Glomerular visceral epithelial cell (primary cell): ENCODE data around the gene ZNF19.
"Not testable (repeated sequence)": the region's sequence is repeated elsewhere in the genome, so short reads cannot be mapped to it uniquely, and the experiment has no call there.

Experiments
- DNase-seq: peaks from one replicate; pipeline ENCODE4 v3.0.0-alpha.2; 2016; ENCODE audit errors: extremely low spot score

Gene ZNF19

DNA sequence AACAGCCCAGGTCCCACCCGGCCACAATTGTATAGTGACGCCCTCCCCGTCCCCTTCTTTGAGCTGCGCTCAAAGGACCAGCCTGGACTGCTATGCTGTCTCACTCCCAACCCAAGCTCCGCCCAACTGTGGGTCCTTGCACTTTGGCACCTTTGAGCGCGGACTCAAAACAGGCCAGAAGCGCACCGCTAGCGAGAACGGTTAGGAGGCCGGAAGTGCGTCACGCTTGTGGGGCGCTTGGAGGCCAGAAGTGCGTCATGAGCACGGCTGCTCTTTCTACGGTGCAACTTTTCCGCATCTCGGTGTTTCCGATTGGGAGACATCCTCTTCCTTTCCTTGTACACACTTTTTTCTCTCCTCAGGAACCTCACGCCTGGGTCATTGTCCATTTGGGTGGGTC lies at the start of gene ZNF19:
Gene ZNF19, minus strand, starts transcription at position 203 of the 400 bp plus-strand sequence. CDS start 7,210 bp downstream, outside the sequence.
- DNase-seq: no peak

DNA sequence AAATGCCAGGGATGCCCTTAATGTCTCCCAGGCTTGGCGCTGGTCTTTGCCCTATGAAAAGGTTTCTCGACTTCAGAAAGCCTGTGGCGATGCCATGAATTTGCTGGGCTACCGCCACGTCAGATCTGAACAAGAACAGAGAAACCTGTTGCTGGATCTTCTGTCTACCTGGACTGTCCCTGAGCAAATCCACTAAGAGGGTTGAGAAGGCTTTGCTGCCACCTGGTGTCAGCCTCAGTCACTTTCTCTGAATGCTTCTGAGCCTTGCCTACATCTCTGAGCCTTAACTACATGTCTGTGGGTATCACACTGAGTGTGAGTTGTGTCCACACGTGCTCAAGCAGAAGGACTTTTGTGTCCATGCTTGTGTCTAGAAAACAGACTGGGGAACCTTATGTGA lies 48.5 kb upstream of the ZNF19 start:
- DNase-seq: peak; percentile 16

DNA sequence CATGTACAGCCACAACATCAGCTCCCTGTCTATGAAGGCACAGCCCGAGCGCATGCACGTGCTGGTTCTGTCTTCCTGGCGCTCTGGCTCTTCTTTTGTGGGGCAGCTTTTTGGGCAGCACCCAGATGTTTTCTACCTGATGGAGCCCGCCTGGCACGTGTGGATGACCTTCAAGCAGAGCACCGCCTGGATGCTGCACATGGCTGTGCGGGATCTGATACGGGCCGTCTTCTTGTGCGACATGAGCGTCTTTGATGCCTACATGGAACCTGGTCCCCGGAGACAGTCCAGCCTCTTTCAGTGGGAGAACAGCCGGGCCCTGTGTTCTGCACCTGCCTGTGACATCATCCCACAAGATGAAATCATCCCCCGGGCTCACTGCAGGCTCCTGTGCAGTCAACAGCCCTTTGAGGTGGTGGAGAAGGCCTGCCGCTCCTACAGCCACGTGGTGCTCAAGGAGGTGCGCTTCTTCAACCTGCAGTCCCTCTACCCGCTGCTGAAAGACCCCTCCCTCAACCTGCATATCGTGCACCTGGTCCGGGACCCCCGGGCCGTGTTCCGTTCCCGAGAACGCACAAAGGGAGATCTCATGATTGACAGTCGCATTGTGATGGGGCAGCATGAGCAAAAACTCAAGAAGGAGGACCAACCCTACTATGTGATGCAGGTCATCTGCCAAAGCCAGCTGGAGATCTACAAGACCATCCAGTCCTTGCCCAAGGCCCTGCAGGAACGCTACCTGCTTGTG lies 47.8 kb upstream of the ZNF19 start:
- DNase-seq: no peak

DNA sequence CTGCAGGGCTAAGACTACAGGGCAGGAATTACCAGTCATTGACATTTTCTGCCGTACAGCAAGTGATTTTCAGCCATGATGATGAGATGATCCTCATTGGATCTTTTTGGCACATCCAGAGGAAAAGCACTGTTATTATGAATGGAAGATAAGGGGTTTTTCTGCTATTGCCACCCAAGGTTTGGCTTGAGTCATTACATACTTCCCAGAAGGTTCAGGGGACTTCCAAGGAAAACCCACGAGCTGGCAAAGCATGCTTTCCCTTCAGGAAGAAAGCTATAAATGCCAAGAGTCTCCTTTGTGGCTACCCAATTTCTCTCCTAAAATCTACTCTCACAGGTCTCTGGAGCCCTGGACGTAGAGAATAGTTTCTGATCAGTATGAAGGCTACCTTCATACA lies 43.2 kb upstream of the ZNF19 start:
- no peak for DNase-seq

DNA sequence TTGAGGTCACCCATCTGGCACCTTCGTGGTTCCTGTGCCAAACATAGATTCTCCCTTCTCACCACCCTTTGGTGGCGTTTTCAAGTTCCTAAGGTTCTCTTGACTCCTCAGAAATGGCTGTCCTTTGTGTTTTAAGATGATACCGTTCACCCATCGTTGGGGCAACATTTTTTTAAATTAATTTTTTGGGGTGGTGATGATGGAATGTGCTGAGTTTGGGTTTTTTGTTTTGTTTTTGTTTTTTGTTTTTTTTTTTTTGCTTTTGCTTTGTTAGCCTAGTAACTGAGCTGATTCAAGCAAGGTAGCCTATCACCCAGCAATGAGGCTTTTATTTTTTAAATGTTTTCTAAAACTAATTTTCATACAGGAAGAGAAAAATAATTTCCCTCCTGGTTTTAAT lies 39.7 kb upstream of the ZNF19 start:
- DNase-seq: no peak

DNA sequence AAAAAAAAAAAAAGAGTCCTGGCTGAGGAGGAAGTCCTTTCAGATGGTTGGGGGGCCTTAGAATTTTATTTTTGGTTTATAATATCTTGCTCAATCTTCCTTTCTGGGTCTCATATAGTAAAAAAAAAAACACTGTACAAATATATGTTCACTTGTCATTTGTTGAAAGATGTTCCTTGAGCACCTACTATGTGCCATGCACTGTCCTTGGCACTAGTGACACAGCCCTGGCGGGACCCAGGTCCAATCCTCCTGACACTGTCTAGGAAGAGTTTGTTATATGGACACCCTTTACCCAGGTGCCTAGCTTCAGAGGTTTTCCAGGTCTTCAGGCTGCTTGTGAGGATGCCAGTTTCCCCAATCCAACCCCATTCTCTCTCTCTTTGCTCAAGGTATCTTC lies 39.1 kb upstream of the ZNF19 start:
- DNase-seq: no peak

DNA sequence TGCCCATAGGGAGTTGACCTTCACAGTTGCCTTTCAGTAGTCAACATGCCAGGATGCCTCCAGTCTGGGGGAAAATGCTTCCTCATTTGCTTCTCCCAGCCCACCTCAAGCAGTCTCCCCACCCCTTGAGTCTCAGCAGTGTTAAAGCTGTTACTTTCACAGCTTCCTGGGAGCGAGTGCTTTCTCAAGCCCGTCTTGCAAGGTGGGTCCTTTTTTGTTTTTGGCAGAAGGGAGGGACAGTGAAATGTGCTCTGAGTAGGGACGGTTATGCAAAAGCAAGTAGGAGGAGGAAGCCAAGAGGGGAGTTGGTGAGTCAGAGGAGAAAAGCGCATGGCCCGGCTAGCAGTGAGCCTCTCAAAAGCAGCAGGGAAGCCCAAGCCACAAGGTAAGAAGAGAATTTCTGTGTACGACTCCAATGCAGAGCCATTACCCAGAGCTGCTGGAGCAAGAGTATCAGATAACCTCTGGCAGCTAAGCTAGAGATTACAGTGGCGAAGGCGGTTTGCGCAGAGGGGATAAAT lies 37.0 kb upstream of the ZNF19 start, which contains the start of gene CHST4:
Gene CHST4, plus strand, starts transcription at position 316 of the 521 bp plus-strand sequence. CDS start 10,252 bp downstream, outside the sequence.
- no peak for DNase-seq

DNA sequence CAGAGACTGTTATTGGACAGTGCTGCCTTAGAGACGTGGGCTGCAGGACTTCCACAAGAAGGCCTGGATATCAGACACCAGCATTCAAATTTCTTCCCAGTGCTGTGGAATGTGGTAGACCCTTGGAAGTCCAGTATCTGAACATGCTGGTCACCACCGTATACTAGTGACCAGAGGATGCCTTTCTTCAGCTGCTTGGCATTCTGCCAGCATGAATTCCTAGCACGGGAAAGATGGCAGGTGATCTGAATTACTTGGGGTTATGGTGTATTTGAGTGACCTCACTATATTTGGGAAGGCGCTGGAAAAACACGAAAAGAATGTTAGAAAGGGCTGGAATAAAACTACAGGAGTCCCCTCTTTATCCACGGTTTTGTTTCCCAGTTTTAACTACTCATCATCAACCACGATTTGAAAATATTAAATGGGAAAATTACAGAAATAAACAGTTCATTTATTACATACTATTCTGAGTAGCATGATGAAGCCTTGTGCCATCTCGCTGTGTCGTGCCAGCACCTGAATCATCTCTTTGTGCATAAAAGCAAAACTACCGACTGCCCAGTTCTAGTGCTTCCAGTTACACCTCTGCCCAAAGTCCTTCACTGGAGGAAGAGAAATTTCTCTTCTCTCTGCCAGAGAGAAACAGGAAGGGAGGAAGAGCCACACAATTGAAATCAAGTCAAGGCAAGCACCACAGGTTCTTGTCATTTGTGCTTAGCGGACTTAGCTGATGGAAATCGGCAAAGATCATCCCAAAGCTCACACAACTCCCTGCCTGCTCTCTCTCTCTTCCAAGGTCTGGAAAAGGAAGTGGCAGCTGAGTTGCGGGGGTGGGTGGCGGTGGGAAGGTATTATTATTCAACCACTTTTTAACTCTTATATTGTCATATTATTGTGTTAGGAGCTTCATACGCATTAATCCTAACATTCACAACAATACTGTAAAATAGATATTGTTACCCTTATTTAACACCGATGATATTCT lies 35.7 kb upstream of the ZNF19 start:
- no peak for DNase-seq

DNA sequence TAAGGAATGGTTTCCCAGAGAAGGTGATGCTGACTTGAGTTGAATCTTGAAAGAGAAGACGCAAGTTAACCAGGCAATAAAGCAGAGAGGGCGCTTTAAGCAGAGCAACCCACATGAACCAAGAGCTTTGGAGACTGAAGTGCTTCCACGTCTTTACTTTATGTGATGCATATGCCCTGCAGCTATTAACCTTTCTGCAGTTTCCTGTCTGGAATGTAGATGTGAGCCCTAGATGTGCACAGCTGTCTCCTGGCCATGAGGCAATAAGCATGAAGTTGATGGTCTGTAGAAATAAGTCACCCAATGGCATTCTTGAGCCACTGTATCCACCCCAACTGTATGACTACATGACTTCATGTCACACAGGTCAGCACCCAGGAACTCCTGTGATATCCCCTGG lies 31.4 kb upstream of the ZNF19 start:
- no peak for DNase-seq

DNA sequence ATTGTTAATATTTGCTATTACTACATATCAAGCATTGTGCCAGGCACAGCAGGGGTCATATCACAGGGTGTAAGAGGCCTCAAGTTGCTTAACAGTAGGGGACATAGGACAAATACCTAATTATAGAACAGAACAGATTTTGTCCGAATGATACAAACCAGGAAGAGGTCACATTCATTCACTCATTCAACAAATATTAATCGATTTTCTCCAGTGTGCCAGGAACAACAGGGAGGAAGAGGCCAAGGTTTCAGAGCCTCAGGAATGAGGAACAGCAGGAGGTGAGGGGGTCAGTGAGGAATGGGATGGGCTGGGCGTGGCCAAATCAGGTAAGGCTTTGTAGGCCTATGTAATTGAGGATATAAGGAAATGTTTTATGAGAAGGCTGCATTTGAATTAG lies 25.9 kb upstream of the ZNF19 start:
- DNase-seq: no peak

DNA sequence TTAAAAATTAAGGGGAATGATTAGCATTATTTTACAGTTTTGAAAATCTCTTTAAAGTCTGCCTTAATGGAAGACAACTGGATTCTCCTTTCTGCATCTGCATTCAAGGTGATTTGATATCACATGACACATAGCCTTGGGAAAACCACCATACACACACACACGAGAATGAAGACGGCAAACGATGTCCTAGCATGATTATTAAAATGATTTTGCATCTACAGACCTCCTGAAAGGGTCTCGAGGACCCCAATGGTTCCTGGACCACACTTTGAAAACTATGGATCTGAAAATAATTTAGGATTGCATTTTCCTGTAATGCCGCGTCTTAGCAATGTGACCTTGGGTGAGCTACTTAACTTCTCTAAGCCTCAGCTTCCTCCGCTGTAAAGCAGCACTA lies 25.4 kb upstream of the ZNF19 start:
- DNase-seq: no peak

DNA sequence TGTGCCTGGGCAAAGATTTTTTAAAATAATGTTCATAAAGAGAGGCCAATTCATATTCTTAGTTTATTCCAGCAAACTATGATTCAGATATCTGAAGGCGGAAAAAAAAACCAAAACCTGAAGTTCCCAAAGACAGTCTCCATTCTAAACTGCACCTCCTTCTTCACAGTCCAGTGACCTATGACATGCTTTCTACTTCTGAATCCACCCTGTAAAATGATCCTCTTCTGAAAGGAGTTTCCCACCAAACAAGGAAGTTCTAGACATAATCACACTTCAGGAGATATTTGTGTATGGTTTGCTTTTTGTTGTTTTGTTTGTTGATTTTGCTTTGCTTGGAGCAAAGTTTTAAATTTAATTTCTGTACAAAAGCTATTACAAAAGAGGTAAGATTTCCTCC lies 24.2 kb upstream of the ZNF19 start:
- DNase-seq: no peak

DNA sequence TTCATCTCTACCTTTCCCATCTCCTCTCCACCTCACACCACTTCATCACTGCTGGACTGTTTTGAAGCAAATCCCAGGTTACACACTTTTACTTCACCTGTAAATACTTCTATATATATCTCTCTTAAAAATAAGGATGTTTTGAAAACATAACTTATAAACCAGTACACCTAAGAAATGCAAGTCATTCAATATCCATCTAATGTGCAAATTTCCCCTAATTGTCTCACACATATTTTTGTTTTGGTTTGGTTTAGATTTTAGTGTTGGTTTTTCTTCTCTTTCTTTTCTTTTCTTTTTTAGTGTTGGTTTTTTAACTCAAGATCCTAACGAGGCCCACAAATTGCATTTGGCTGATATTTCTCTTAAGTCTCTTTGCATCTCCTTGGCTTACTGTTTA lies 17.9 kb upstream of the ZNF19 start:
- no peak for DNase-seq

DNA sequence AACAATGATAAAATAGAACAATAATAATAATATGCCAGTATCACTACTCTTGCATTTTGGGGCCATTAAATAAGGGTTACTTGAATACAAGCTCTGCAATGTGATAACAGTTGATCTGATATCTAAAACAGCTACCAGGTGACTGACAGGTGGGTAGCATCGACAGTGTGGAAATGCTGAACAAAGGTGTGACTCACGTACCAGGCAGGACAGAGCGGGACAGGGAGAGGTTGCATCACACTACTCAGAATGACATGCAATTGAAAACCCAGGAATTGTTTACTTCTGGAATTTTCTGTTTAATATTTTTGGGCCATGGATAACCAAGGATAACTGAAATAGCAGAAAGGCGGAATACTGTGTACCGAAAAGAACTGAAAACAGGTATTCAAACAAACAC lies 15.8 kb upstream of the ZNF19 start:
- DNase-seq: no peak

DNA sequence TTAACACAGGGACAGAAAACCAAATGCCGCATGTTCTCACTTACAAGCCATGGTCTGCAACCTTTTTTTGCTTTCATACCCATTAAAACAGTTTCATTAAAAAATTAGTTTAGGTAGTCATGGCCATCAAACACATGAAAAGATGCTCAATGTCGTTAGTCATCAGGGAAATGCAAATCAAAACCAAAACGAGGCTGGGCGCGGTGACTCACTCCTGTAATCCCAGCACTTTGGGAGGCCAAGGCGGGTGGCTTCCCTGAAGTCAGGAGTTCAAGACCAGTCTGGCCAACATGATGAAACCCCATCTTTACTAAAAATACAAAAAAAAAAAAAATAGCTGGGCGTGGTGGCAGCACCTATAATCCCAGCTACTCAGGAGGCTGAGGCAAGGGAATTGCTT lies 14.9 kb upstream of the ZNF19 start:
- not testable (repeated sequence) for DNase-seq

DNA sequence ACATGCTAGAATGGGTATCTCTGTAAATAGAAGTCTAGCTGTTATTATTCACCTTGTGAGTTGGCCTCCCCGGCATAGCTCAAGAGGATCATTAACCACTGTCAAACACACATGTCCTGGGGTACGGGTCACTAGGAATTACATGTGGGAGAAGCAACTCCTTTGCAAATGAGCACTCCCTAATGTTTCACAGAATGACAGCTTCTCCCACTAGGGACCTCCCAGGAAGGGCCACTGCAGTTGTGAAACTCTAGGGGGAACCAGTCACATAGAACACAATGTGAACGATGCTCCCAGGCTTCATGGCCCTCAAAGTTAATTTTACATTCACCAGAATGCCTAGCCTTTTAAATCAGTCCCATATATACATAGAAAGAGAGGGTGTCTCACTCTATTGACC lies 12.4 kb upstream of the ZNF19 start:
- DNase-seq: no peak

DNA sequence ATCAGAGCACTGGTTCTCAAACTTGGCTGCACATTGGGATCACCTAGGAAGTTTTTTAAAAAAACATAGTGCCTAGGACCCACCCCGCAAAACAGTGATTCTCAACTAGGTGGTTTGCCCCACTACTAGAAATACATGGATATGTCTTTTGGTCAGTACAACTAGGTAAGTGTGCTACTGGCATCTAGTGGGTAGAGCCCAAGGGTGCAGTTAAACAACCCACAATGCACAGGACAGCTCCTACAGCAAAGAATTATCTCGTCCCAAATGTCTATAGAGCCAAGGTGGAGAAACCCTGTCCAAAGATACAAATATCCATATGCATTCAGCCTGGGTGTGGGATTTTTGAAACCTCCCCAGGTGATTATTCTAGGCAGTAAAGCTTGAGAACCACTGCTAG lies 11.8 kb upstream of the ZNF19 start:
- DNase-seq: no peak

DNA sequence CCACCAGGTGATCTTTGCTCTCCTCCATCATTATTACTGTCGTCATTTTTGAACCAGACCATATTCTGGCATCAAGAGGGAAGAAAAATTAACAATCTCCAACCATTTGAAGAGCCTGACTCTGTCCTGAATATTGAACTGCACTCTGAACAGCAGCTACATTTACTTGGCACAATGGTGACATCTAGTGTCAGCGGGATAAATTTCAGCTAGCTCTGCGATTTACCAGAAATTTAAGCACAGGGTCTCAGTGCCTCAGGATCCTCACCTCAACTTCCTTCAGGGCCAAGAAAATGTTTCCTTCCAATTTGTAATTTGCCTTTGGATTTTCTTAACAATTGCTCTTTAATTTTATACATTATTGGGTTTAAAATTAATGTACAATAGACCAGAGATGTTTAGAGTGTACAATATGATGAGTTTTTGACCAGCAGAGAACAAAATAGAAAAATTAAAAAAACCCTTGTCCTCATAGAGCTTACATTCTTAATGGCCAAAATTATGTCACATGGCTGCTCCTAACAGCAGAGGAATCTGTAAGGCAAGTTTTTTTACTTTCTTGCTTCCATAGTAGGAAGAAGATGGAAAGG lies 10.7 kb upstream of the ZNF19 start:
- peak; percentile 57 for DNase-seq

DNA sequence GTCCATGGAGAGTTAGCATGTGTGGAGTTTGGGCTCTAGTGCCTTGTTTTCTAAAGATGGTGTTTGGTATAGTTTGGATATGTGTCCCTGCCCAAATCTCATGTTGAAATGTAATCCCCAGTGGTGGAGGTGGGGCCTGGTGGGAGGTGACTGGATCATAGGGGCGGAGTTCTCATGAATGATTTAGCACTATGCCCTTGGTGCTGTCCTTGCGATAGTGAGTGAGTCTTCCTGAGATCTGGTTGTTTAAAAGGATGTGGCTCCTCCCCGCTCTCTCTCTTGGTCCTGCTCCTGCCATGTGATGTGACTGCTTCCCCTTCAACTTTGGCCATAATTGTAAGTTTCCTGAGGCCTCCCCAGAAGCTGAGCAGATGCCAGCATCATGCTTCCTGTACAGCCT lies 8.9 kb upstream of the ZNF19 start:
- DNase-seq: no peak

DNA sequence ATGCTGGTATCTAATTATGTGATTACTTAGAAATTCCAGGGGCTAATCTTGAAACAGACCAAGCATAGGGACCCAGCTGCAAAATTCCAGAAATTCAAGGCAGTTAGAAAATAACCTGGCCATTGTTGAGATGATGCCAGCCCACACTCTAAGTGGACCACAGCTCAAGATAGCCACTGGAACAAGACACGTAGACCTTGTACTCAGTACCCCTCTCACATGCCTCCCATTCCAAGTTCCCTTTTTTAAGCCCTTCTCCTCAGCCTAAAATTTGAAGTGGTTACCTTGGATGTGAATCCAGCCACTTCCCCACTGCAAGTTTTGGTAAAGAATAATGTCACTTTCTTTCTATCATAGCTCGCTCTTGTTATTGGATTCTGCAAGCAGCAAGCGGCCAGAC lies 4.1 kb upstream of the ZNF19 start:
- DNase-seq: no peak

DNA sequence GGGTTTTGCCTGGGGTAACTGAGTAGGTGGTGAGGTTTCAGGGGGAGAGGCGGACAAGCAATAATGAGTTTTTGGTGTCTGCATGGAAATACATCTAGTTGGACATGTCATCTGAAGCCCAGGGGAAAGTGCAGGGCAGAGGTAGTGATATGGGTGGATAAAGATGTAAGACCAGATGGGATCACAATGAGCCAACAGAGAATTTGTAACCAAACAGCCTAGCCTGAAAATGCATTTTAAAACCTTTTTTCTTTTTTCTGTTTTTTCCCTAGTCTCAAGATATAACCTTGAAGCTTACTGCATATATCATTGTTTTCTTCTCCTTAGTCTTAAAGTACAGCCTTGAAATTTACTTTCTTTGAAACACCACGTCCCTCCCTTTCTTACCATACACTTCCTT lies 3.7 kb upstream of the ZNF19 start:
- DNase-seq: no peak

DNA sequence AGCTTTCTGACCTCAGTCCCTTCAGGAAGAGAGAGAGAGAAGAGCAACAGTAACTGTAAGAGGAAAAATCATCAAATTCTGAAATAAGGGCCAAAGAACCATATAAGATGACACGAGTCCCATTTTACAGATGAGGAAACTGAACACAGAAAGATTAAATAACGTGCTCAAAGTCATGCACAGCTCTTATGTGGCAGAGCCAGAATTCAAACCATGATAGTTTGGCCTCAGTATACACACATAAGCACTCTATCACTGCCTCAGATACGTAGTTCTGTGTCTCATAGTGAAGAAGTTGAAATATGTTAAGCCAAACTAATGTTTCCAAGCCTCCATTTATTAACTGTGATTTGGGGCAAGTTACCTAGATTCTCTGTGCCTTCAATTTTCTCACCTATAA lies 1.9 kb upstream of the ZNF19 start:
- no peak for DNase-seq
